ENCODE data around the gene MYL12B.
A peak's percentile ranks its signal among the peaks of the same experiment; 100 is the strongest.

Gene MYL12B

GRCh38 chr18:3235846-3236245 lies 26.1 kb upstream of the MYL12B start:
- no peak for DNase-seq (ENCODE audit: low read depth in 2 of 2)

DNA sequence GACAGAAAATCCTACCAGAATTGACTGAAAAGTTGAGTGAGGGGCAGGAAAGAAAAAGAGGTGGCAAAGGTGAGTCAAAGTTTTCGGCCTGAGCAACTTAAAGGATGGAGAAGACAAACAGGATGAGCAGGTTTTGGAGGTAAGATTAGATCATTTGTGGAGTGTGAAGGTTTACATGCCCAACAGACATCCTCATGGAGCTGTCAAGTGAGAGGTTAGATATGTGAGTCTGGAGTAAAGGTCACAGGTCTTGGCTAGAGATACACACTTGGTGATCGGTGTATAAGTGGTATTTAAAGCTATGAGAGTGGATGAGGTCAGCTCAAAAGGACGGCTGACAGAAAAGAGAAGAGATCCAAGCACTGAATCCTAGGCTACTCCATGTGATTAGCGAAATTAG lies 25.5 kb upstream of the MYL12B start:
- no peak for DNase-seq (ENCODE audit: low read depth in 2 of 2)

GRCh38 chr18:3238742-3239141 lies 23.2 kb upstream of the MYL12B start:
- no peak for DNase-seq (ENCODE audit: low read depth in 2 of 2)

DNA sequence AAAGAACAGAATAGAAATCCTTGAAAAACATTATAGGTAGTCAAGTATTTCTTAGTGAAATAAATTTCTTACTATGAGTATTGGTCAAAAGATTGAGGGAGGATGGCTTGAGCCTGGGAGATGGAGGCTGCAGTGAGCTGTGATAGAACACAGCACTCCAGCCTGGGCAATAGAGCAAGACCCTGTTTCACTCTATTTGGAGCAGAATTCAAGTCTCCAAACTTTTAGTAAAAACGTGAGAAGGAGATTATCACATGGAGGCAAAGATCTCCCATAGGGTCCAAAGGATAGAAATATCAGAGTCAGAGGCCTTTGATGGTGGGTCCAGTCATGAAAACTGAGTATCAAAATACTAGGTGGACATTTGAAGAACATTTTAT lies 16.8 kb upstream of the MYL12B start:
- DNase-seq (ENCODE audit: low read depth in 2 of 2) = no peak

DNA sequence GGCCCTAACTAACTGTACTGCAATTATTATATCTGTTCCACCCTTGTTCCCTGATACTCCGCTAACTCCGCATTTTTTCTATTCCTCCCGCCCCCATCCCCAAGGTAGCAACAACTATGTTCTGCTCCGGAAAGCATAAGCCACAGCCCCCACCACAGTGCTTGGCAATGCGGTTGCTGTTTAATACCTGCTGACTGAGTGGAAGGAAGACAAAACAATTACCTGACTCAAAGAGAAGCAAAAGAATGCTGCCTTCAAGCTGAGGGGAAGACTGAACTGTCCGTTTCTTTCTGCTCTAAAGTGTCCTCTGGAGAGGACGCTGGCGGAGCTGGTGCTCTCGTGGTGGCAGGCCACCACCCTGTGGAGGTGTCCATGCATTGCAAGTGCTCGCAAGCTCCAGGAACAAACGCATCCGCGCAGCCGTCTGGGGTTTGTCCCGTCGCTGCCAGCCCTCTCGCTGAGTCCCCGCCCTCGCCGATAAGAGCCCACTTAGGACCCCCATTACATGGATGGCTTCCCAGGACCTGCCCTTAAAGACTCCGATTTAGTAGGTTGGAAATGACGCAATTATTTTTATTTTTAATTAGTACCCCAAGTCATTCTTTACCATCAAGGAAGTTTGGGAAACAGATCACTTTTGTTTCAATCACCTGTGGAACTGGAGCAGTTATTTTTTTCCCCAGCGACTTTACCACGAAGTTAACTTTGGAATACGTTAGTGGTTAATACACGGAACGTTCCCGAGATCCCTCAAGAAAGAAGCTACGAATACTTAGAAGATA lies 15.9 kb upstream of the MYL12B start:
- DNase-seq (ENCODE audit: low read depth in 2 of 2) = peak; percentile 53

DNA sequence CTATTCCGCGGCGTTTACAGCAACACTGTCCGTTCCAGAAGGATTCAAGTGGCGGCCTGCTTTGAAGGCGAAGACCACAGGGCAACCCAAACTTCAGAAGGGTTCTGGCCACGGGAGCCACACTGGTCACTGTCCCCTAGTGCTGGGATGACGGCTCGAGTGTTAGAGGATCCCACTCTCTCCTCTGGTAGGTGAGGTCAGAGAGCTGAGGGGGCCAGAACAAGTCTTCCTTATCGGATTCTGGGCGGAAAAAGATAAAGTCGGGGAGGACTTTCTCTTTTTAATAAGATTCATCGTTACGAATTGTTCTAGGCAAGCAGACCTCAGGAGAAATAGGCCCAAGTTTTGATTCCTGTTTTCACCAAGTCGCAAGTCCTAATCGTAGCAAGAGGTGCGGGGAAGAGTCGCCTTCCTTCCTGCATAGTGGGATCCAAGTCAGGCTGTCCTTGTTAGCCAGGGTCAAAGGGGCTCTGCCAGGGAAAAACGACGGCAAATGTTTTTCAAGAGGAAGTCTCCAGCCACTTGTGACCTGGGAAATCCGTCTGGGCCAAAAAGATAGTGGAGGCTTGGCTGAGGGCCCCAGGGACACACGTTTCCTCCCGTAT lies 15.2 kb upstream of the MYL12B start:
- DNase-seq (ENCODE audit: low read depth in 2 of 2) = no peak

DNA sequence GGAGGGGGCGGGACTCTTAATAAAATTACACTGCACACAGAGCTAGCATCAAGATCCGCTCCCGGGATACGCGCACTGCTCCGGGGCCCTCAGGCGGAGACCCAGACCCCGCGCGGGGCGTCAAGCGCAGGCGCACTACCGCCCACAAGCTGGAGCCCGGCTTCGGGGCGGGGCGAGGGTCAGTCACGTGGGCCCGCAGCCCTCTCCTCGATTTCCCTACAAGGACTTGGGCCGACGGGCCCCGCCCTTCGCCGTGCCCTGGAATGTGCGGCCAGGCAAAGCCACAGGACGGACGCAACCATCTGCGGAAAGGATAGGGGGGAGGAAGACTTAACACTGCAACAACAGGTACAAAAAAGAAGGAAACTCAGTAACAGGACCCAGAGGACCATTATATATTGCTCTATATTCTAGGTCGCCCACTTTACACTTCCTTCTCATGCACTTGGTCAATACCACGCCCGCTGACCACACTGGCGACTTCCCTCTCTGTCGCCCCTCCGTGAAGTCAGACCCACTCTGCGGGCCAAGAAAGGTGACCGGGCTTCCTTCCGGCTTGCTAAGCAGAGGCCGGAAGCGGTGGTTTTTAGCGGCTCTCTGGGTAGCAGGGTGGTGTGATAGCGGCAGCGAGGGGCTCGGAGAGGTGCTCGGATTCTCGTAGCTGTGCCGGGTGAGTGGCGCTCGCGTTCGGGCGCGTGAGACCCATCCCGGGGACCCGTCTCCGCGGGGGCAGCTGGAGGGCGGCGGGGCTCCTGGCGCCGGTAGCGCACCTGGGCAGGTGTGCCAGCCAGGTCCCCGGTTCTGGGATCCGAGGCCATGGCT lies 14.5 kb upstream of the MYL12B start, which contains the start of gene MYL12A:
MYL12A (plus strand) TSS at position 562 of the 822 bp plus-strand sequence. CDS start 5,447 bp downstream, outside the sequence.
- DNase-seq (ENCODE audit: low read depth in 2 of 2) = peak; percentile 78 to 84

DNA sequence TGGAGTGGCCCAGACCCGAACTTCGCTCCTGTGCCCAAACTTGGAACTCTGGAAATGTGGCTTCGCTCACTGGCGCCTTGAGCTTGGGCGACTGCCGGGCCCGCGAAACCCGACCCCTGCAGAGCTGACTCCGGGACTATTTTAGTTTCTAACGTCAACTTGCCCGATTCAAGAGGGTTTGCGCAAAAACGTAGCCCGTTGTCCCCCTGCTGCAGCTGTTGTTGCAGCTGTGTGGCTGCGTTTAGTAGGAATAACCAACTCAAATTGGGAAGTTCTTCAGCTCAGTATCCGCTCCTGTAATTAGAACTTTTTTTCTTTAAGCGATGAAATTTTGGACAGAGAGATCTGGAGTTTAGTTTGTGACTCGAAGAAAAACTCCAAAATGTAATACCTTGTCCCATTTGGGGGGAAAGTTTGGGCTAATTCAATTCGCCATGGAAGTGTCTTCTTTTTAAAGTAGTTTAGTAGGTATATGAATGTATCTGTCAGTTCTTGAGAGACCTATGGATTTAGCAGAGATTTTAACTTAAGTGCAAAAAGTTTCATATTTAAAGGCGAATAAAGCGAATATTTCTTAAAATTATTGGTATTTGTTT lies 13.8 kb upstream of the MYL12B start:
- no peak for DNase-seq (ENCODE audit: low read depth in 2 of 2)

DNA sequence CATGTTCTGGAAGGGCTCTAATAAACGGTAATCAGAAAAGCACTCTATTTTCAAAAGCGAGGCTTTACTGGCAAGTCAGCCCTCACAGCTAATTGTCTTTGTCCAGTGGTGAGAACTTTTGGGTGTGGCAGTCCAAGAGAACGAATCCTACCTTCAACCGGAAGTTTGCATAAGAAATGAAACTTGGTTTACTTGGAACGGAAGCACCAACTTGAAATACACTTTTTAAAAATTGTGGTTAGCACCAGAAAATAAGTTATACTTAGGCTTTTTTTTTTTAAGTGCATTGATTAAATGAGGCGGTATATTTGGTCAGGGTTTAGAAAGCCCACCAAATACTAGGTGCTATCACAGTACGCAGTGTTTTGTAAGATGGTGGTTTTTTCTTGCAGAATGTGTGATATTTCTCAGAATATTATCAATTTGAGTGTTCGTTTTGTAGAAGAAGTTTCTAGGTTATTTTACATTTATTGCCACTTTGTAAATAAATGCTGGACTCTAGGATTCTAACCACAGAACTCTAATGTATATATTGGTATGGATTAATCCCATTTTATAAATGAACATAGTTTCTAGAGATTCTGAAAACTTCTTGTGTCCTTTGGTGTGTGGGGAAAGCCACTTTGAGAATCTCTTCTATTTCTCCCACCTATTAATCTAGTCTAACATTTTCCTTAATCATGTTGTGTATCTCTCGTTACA lies 13.1 kb upstream of the MYL12B start:
- no peak for DNase-seq (ENCODE audit: low read depth in 2 of 2)

- DNase-seq (ENCODE audit: low read depth in 2 of 2) = no peak
Measured at GRCh38 chr18:3250237-3251107, 11.5 kb upstream of the MYL12B start.

DNA sequence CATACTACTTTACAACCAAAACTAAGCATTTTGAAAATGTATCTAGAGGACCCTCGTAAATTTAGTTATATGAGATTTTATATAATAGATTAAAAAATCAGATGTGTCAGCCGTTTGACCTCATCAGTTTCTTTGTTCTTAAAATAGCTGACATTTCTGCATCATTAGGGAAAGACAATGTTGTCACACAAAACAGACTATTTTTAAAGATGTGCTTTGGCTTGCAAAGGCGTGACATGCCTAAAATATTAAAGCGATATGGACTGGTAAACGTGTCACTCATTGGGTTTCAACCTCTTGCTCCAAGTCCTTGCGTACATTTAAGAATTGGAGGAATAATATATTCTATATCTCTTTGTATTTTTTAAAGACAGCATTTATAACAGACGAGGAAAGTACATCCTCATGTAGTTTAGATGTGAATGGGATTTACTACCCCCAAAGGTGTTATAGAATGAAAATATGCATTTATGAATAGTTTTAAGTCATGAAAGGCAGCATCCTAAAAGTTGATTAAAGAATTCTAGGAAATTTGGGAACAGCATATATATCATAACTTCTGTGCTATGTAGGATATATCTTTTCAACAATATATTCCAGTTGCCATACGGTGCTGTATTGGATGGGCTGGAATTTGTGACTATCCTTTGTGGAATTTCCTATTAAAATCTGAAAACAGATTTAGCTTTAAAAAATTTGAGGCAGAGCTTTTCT lies 10.5 kb upstream of the MYL12B start:
- no peak for DNase-seq (ENCODE audit: low read depth in 2 of 2)

GRCh38 chr18:3251963-3252277 lies 10.0 kb upstream of the MYL12B start:
- DNase-seq (ENCODE audit: low read depth in 2 of 2) = no peak

GRCh38 chr18:3252843-3253242 lies 9.1 kb upstream of the MYL12B start:
- no peak for DNase-seq (ENCODE audit: low read depth in 2 of 2)

- no peak for DNase-seq (ENCODE audit: low read depth in 2 of 2)
Measured at GRCh38 chr18:3254725-3255124, 7.2 kb upstream of the MYL12B start.

- DNase-seq (ENCODE audit: low read depth in 2 of 2) = no peak
Measured at GRCh38 chr18:3255611-3256165, 6.2 kb upstream of the MYL12B start.

- DNase-seq (ENCODE audit: low read depth in 2 of 2) = no peak
Measured at GRCh38 chr18:3256693-3257626, 5.0 kb upstream of the MYL12B start.

GRCh38 chr18:3257627-3258120 lies 4.3 kb upstream of the MYL12B start:
- DNase-seq (ENCODE audit: low read depth in 2 of 2) = no peak

- no peak for DNase-seq (ENCODE audit: low read depth in 2 of 2)
Measured at GRCh38 chr18:3260995-3261372, 949 bp upstream of the MYL12B start.

All from stimulated activated CD4-positive, alpha-beta T cell treated with anti-CD3 and anti-CD28 coated beads, Interleukin-1b, Interleukin-23, amount 100 ng/mL, for 1 hour (primary cell).